ENCODE results near the gene CCNB2.
A peak's percentile ranks its signal among the peaks of the same experiment; 100 is the strongest.
"Not testable (repeated sequence)": the region's sequence is repeated elsewhere in the genome, so short reads cannot be mapped to it uniquely, and the experiment has no call there.

Gene CCNB2

GRCh38 chr15:59133929-59134427, 29.0 kb downstream of the CCNB2 start:
- Histone ChIP-seq H3K79me2 (ENCODE audit: control insufficient read depth, insufficient read depth, low read length) (peaks cover 1% of the 10 kb centered on the region), H4K8ac (ENCODE audit: low read depth, low read length) (no peak overlapping the region), H2AK5ac (ENCODE audit: low read length) (no peak overlapping the region), H3K23ac (ENCODE audit: low read length) (no peak overlapping the region), H3K4me1 (ENCODE audit: control insufficient read depth, low read depth, low read length) (no peaks in the 10 kb centered on the region), H3K18ac (ENCODE audit: low read length) (no peak overlapping the region), H3K4ac (ENCODE audit: low read depth, low read length) (no peak overlapping the region), H3K27me3 (ENCODE audit: insufficient read depth, low read length, poor library complexity) (no peaks in the 10 kb centered on the region), H4K5ac (ENCODE audit: low read length) (no peak overlapping the region), H3K56ac (ENCODE audit: low read length) (no peak overlapping the region), H3K4me3 (ENCODE audit: low read length) (no peak overlapping the region), H3K4me2 (ENCODE audit: low read length) (no peak overlapping the region), H3K36me3 (ENCODE audit: control insufficient read depth, insufficient read depth, low read length) (peaks cover 6% of the 10 kb centered on the region), H3K27ac (ENCODE audit: low read depth, low read length) (no peak overlapping the region), H2BK15ac (replicated peaks; ENCODE audit: low read depth) (no peak overlapping the region), H2BK120ac (ENCODE audit: low read depth, low read length) (no peak overlapping the region), H3K79me1 (ENCODE audit: low read length) (no peaks in the 10 kb centered on the region), H3K9ac (ENCODE audit: low read length) (no peak overlapping the region), H2BK5ac (ENCODE audit: low read length) (no peak overlapping the region)
- no peak for DNase-seq
- WGBS (ENCODE audit: extremely low coverage, insufficient coverage, low lambda C conversion rate), result no CpG with 5 or more reads among the region's 6 CpGs

GRCh38 chr15:59137566-59137965, 32.6 kb downstream of the CCNB2 start:
- H3K27ac ChIP-seq (ENCODE audit: low read depth, low read length), result no peak overlapping the region
- no peak overlapping the region for H3K4me2 ChIP-seq (ENCODE audit: low read length)
- H3K4me1 ChIP-seq (ENCODE audit: control insufficient read depth, low read depth, low read length), result no peaks in the 10 kb centered on the region
- no peaks in the 10 kb centered on the region for H3K27me3 ChIP-seq (ENCODE audit: insufficient read depth, low read length, poor library complexity)
- no peak overlapping the region for H2BK120ac ChIP-seq (ENCODE audit: low read depth, low read length)
- H4K5ac ChIP-seq (ENCODE audit: low read length), result no peak overlapping the region
- no peak overlapping the region for H2AK5ac ChIP-seq (ENCODE audit: low read length)
- no peak overlapping the region for H3K18ac ChIP-seq (ENCODE audit: low read length)
- no peak overlapping the region for H3K4me3 ChIP-seq (ENCODE audit: low read length)
- no peak for DNase-seq
- no peaks in the 10 kb centered on the region for H3K79me1 ChIP-seq (ENCODE audit: low read length)
- H2BK5ac ChIP-seq (ENCODE audit: low read length), result no peak overlapping the region
- no peak overlapping the region for H3K9ac ChIP-seq (ENCODE audit: low read length)
- no CpG with 5 or more reads among the region's 2 CpGs for WGBS (ENCODE audit: extremely low coverage, insufficient coverage, low lambda C conversion rate)
- peaks cover 6% of the 10 kb centered on the region for H3K36me3 ChIP-seq (ENCODE audit: control insufficient read depth, insufficient read depth, low read length)
- no peak overlapping the region for H3K56ac ChIP-seq (ENCODE audit: low read length)
- no peak overlapping the region for H3K4ac ChIP-seq (ENCODE audit: low read depth, low read length)
- no peak overlapping the region for H3K23ac ChIP-seq (ENCODE audit: low read length)
- H3K79me2 ChIP-seq (ENCODE audit: control insufficient read depth, insufficient read depth, low read length), result no peaks in the 10 kb centered on the region
- H4K8ac ChIP-seq (ENCODE audit: low read depth, low read length), result no peak overlapping the region
- H2BK15ac ChIP-seq (replicated peaks; ENCODE audit: low read depth), result no peak overlapping the region

- no peak overlapping the region for H3K4me2 ChIP-seq (ENCODE audit: low read length)
- no peak overlapping the region for H3K27ac ChIP-seq (ENCODE audit: low read depth, low read length)
- no peak overlapping the region for H3K9ac ChIP-seq (ENCODE audit: low read length)
- H3K4ac ChIP-seq (ENCODE audit: low read depth, low read length), result no peak overlapping the region
- H2AK5ac ChIP-seq (ENCODE audit: low read length), result no peak overlapping the region
- no peak overlapping the region for H3K56ac ChIP-seq (ENCODE audit: low read length)
- H3K18ac ChIP-seq (ENCODE audit: low read length), result no peak overlapping the region
- H3K4me1 ChIP-seq (ENCODE audit: control insufficient read depth, low read depth, low read length), result no peaks in the 10 kb centered on the region
- H2BK120ac ChIP-seq (ENCODE audit: low read depth, low read length), result no peak overlapping the region
- no CpG with 5 or more reads among the region's 7 CpGs for WGBS (ENCODE audit: extremely low coverage, insufficient coverage, low lambda C conversion rate)
- no peaks in the 10 kb centered on the region for H3K79me1 ChIP-seq (ENCODE audit: low read length)
- no peak overlapping the region for H4K5ac ChIP-seq (ENCODE audit: low read length)
- no peak overlapping the region for H3K4me3 ChIP-seq (ENCODE audit: low read length)
- H2BK15ac ChIP-seq (replicated peaks; ENCODE audit: low read depth), result no peak overlapping the region
- H4K8ac ChIP-seq (ENCODE audit: low read depth, low read length), result no peak overlapping the region
- no peaks in the 10 kb centered on the region for H3K27me3 ChIP-seq (ENCODE audit: insufficient read depth, low read length, poor library complexity)
- peak; percentile 85 for DNase-seq
- H3K23ac ChIP-seq (ENCODE audit: low read length), result no peak overlapping the region
- no peak overlapping the region for H2BK5ac ChIP-seq (ENCODE audit: low read length)
- peaks cover 6% of the 10 kb centered on the region for H3K36me3 ChIP-seq (ENCODE audit: control insufficient read depth, insufficient read depth, low read length)
- no peaks in the 10 kb centered on the region for H3K79me2 ChIP-seq (ENCODE audit: control insufficient read depth, insufficient read depth, low read length)
Observed at GRCh38 chr15:59138243-59138642, 33.3 kb downstream of the CCNB2 start.

- H3K56ac ChIP-seq (ENCODE audit: low read length), result no peak overlapping the region
- H3K4me2 ChIP-seq (ENCODE audit: low read length), result no peak overlapping the region
- no peak overlapping the region for H2BK15ac ChIP-seq (replicated peaks; ENCODE audit: low read depth)
- H2AK5ac ChIP-seq (ENCODE audit: low read length), result no peak overlapping the region
- WGBS (ENCODE audit: extremely low coverage, insufficient coverage, low lambda C conversion rate), result no CpG with 5 or more reads among the region's 9 CpGs
- no peaks in the 10 kb centered on the region for H3K4me1 ChIP-seq (ENCODE audit: control insufficient read depth, low read depth, low read length)
- H3K9ac ChIP-seq (ENCODE audit: low read length), result no peak overlapping the region
- no peak overlapping the region for H3K23ac ChIP-seq (ENCODE audit: low read length)
- DNase-seq, result peak; percentile 23
- no peak overlapping the region for H4K5ac ChIP-seq (ENCODE audit: low read length)
- H4K8ac ChIP-seq (ENCODE audit: low read depth, low read length), result no peak overlapping the region
- H3K79me1 ChIP-seq (ENCODE audit: low read length), result no peaks in the 10 kb centered on the region
- no peak overlapping the region for H3K27ac ChIP-seq (ENCODE audit: low read depth, low read length)
- H3K4ac ChIP-seq (ENCODE audit: low read depth, low read length), result no peak overlapping the region
- no peak overlapping the region for H2BK120ac ChIP-seq (ENCODE audit: low read depth, low read length)
- no peak overlapping the region for H3K18ac ChIP-seq (ENCODE audit: low read length)
- peaks cover 4% of the 10 kb centered on the region for H3K36me3 ChIP-seq (ENCODE audit: control insufficient read depth, insufficient read depth, low read length)
- H3K79me2 ChIP-seq (ENCODE audit: control insufficient read depth, insufficient read depth, low read length), result no peaks in the 10 kb centered on the region
- no peak overlapping the region for H2BK5ac ChIP-seq (ENCODE audit: low read length)
- H3K27me3 ChIP-seq (ENCODE audit: insufficient read depth, low read length, poor library complexity), result no peaks in the 10 kb centered on the region
- no peak overlapping the region for H3K4me3 ChIP-seq (ENCODE audit: low read length)
Observed at GRCh38 chr15:59140422-59141226, 35.7 kb downstream of the CCNB2 start.

GRCh38 chr15:59143281-59143680, 38.3 kb downstream of the CCNB2 start:
- Histone ChIP-seq H4K5ac (ENCODE audit: low read length) (no peak overlapping the region), H2BK15ac (replicated peaks; ENCODE audit: low read depth) (no peak overlapping the region), H3K56ac (ENCODE audit: low read length) (no peak overlapping the region), H3K79me1 (ENCODE audit: low read length) (no peaks in the 10 kb centered on the region), H3K36me3 (ENCODE audit: control insufficient read depth, insufficient read depth, low read length) (peaks cover 4% of the 10 kb centered on the region), H3K4me3 (ENCODE audit: low read length) (no peak overlapping the region), H4K8ac (ENCODE audit: low read depth, low read length) (no peak overlapping the region), H3K18ac (ENCODE audit: low read length) (no peak overlapping the region), H3K9ac (ENCODE audit: low read length) (no peak overlapping the region), H3K27ac (ENCODE audit: low read depth, low read length) (no peak overlapping the region), H2BK120ac (ENCODE audit: low read depth, low read length) (no peak overlapping the region), H3K4ac (ENCODE audit: low read depth, low read length) (no peak overlapping the region), H3K4me1 (ENCODE audit: control insufficient read depth, low read depth, low read length) (no peaks in the 10 kb centered on the region), H3K23ac (ENCODE audit: low read length) (no peak overlapping the region), H2AK5ac (ENCODE audit: low read length) (no peak overlapping the region), H3K4me2 (ENCODE audit: low read length) (no peak overlapping the region), H3K79me2 (ENCODE audit: control insufficient read depth, insufficient read depth, low read length) (no peaks in the 10 kb centered on the region), H3K27me3 (ENCODE audit: insufficient read depth, low read length, poor library complexity) (no peaks in the 10 kb centered on the region), H2BK5ac (ENCODE audit: low read length) (no peak overlapping the region)
- no CpG with 5 or more reads among the region's 5 CpGs for WGBS (ENCODE audit: extremely low coverage, insufficient coverage, low lambda C conversion rate)
- DNase-seq, result no peak

- not testable (repeated sequence) for H3K23ac ChIP-seq (ENCODE audit: low read length); H2BK15ac ChIP-seq (replicated peaks; ENCODE audit: low read depth); H2BK5ac ChIP-seq (ENCODE audit: low read length); H3K79me1 ChIP-seq (ENCODE audit: low read length); H3K4me3 ChIP-seq (ENCODE audit: low read length); H2AK5ac ChIP-seq (ENCODE audit: low read length); H3K79me2 ChIP-seq (ENCODE audit: control insufficient read depth, insufficient read depth, low read length); H3K4me1 ChIP-seq (ENCODE audit: control insufficient read depth, low read depth, low read length); H3K4me2 ChIP-seq (ENCODE audit: low read length); H4K5ac ChIP-seq (ENCODE audit: low read length); H3K27ac ChIP-seq (ENCODE audit: low read depth, low read length); H4K8ac ChIP-seq (ENCODE audit: low read depth, low read length); H3K4ac ChIP-seq (ENCODE audit: low read depth, low read length); H3K9ac ChIP-seq (ENCODE audit: low read length); H2BK120ac ChIP-seq (ENCODE audit: low read depth, low read length); H3K36me3 ChIP-seq (ENCODE audit: control insufficient read depth, insufficient read depth, low read length); H3K56ac ChIP-seq (ENCODE audit: low read length); H3K27me3 ChIP-seq (ENCODE audit: insufficient read depth, low read length, poor library complexity); H3K18ac ChIP-seq (ENCODE audit: low read length)
- peak; percentile 29 for DNase-seq
- no CpG with 5 or more reads among the region's 10 CpGs for WGBS (ENCODE audit: extremely low coverage, insufficient coverage, low lambda C conversion rate)
Observed at GRCh38 chr15:59144594-59144993, 39.6 kb downstream of the CCNB2 start.

Measured in mesendoderm (in vitro differentiated cells).